ENCODE measurements around the gene SPTSSB.

- TF ChIP-seq POLR2A (conservative IDR thresholded peaks at IDR 0.05) (no peak), JUNB (CRISPR knock-in tag; conservative IDR thresholded peaks at IDR 0.05) (no peak), TAF1 (IDR thresholded peaks at IDR 0.05; ENCODE audit: control insufficient read depth, extremely low read depth, insufficient read depth, low read length, severe bottlenecking) (no peak), POLR2G (IDR thresholded peaks at IDR 0.05; ENCODE audit: low read depth, low read length) (no peak), E2F1 (CRISPR knock-in tag; IDR thresholded peaks at IDR 0.05) (no peak), CLOCK (CRISPR knock-in tag; IDR thresholded peaks at IDR 0.05; ENCODE audit: borderline replicate concordance) (no peak), MXI1 (IDR thresholded peaks at IDR 0.05; ENCODE audit: low read depth, low read length) (no peak), SMAD3 (CRISPR knock-in tag; conservative IDR thresholded peaks at IDR 0.05) (no peak), RAD21 (CRISPR knock-in tag; conservative IDR thresholded peaks at IDR 0.05 in 1 of 2, IDR thresholded peaks at IDR 0.05 in 1 of 2) (no peak), SRSF1 (IDR thresholded peaks at IDR 0.05; ENCODE audit: low read depth, low read length) (no peak), SP2 (IDR thresholded peaks at IDR 0.05; ENCODE audit: extremely low read depth, low read depth, low read length, poor library complexity, severe bottlenecking) (no peak)
- TF ChIP-seq, protein P1, sequence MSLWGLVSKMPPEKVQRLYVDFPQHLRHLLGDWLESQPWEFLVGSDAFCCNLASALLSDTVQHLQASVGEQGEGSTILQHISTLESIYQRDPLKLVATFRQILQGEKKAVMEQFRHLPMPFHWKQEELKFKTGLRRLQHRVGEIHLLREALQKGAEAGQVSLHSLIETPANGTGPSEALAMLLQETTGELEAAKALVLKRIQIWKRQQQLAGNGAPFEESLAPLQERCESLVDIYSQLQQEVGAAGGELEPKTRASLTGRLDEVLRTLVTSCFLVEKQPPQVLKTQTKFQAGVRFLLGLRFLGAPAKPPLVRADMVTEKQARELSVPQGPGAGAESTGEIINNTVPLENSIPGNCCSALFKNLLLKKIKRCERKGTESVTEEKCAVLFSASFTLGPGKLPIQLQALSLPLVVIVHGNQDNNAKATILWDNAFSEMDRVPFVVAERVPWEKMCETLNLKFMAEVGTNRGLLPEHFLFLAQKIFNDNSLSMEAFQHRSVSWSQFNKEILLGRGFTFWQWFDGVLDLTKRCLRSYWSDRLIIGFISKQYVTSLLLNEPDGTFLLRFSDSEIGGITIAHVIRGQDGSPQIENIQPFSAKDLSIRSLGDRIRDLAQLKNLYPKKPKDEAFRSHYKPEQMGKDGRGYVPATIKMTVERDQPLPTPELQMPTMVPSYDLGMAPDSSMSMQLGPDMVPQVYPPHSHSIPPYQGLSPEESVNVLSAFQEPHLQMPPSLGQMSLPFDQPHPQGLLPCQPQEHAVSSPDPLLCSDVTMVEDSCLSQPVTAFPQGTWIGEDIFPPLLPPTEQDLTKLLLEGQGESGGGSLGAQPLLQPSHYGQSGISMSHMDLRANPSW (CRISPR knock-in tag; IDR thresholded peaks at IDR 0.05), result no peak
- TF ChIP-seq, protein P2, sequence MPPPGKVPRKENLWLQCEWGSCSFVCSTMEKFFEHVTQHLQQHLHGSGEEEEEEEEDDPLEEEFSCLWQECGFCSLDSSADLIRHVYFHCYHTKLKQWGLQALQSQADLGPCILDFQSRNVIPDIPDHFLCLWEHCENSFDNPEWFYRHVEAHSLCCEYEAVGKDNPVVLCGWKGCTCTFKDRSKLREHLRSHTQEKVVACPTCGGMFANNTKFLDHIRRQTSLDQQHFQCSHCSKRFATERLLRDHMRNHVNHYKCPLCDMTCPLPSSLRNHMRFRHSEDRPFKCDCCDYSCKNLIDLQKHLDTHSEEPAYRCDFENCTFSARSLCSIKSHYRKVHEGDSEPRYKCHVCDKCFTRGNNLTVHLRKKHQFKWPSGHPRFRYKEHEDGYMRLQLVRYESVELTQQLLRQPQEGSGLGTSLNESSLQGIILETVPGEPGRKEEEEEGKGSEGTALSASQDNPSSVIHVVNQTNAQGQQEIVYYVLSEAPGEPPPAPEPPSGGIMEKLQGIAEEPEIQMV (tag; conservative IDR thresholded peaks at IDR 0.05; ENCODE audit: low read depth), result no peak
- TF ChIP-seq, protein P3, sequence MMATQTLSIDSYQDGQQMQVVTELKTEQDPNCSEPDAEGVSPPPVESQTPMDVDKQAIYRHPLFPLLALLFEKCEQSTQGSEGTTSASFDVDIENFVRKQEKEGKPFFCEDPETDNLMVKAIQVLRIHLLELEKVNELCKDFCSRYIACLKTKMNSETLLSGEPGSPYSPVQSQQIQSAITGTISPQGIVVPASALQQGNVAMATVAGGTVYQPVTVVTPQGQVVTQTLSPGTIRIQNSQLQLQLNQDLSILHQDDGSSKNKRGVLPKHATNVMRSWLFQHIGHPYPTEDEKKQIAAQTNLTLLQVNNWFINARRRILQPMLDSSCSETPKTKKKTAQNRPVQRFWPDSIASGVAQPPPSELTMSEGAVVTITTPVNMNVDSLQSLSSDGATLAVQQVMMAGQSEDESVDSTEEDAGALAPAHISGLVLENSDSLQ (IDR thresholded peaks at IDR 0.05), result no peak
Observed at GRCh38 chr3:161366094-161366493, 5.2 kb downstream of the SPTSSB start.
